HFF-Myc (cell line): ENCODE data around the gene DNAAF5.

Experiments
- DNase-seq: peaks from one replicate; pipeline ENCODE4 v3.0.0-alpha.2; 2011; ENCODE audit warnings: low read depth; ENCODE audit errors: extremely low read depth
- H3K4me3 ChIP-seq: replicated peaks from 2 replicates; pipeline ENCODE4 v1.5.1; 2011; ENCODE audit warnings: low read depth, mild to moderate bottlenecking, control low read depth, low read length
- CTCF ChIP-seq: IDR thresholded peaks from 2 replicates; pipeline ENCODE4 v1.5.1; 2012; ENCODE audit warnings: mild to moderate bottlenecking, low read depth, low read length, control low read depth; ENCODE audit errors: missing control alignments

The DNAAF5 gene

DNA sequence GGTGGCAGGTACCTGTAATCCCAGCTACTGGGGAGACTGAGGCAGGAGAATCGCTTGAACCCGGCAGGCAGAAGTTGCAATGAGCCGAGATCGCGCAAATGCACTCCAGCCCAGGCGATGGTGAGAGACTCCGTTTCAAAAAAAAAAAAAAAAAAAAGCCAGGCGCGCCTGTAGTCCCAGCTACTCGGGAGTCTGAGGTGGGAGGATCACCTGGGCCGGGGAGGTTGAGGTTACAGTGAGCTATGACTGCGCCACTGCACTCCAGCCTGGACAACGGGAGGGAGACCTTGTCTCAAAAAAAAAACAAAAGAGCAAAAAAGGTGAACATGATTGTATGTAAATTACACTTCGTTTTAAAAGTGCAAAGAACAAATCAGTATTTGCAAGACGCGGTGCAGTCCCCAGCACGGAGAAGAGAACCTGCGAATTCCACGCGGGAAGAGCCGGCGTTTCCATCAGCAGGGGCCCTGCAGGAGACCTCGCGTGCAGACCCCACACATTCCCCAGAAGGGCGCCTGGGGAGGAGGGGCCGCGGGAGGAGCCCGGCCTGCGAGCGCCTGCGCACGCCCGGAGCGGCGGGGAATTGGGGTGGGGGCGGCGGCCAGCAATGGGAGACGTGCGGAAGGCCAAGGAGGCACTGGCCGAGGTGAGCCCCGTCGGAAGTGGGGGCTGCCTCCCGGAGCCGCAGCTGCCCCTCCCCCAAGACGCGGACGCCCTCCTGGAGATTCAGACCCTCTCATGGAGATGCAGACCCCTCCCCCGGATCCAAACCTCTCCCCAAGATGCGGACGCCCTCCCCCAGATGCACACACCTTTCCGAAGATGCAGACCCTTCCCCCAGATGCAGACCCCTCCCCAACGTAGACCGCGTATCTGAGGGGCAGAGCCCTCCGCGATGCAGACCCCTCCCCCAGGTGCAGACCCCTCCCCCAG is 89.1 kb downstream of the DNAAF5 start:
- no peak for DNase-seq
- peak overlapping the region; percentile 33 for H3K4me3 ChIP-seq
- TF ChIP-seq CTCF, result no peak

GRCh38 chr7:816300-816750 is 89.8 kb downstream of the DNAAF5 start:
- DNase-seq, result peak; percentile 87
- no peak for TF ChIP-seq CTCF
- H3K4me3 ChIP-seq, result peak overlapping the region; percentile 82

- H3K4me3 ChIP-seq, result peak overlapping the region; percentile 82
- no peak for DNase-seq
- no peak for TF ChIP-seq CTCF
Observed at GRCh38 chr7:816751-817671, 90.5 kb downstream of the DNAAF5 start.

GRCh38 chr7:818031-818699 is 91.7 kb downstream of the DNAAF5 start:
- H3K4me3 ChIP-seq, result no peak overlapping the region
- peak; percentile 94 for DNase-seq
- TF ChIP-seq CTCF, result peak; percentile 17

DNA sequence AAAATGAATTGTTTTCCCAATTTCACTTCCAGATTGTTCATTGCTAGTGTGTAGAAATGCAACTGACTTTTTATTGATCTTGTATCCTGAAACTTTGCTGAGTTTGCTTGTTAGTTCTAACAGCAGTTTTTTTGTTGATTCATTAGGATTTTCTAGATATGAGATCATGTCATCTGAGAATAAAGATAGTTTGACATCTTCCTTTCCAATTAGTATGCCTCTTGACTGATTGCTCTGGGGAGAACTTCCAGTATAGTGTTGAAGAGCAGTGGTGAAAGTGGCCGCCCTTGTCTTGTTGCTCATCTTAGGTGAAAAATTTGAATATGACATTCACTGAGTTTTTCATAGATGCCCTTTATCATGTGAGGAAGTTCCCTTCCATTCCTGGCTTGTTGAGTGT is 93.8 kb downstream of the DNAAF5 start:
- TF ChIP-seq CTCF, result no peak
- DNase-seq, result no peak
- no peak overlapping the region for H3K4me3 ChIP-seq

DNA sequence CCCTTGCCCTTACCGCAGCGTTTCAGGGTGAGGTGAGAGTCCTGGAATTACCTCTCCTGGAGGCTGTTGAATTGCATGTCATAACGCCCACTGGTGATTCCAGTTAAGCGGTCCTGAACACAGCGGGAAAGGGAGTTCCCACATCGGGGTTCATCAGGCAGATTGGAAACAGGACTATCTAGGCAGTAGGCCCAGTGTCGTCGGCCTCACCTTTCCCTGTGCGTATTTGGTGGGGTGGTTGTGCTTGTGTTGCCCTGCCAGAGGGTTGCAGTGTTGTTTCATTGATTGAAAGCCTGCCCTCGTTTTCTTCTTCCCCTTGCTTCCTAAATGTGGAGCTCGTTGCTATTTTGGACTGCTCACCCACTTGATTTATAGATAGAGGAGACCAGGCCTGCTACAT is 95.2 kb downstream of the DNAAF5 start:
- no peak for DNase-seq
- no peak for TF ChIP-seq CTCF
- no peak overlapping the region for H3K4me3 ChIP-seq
